ENCODE results near the gene KIF13A. TPM values are rescaled to one million over a fixed set of nuclear protein-coding genes. Genes with fewer than 3 reads are reported as not detected.

Gene KIF13A
- total and polyA plus RNA-seq, 2 experiments from 2014 or later: 8.4 to 28.2 TPM

DNA sequence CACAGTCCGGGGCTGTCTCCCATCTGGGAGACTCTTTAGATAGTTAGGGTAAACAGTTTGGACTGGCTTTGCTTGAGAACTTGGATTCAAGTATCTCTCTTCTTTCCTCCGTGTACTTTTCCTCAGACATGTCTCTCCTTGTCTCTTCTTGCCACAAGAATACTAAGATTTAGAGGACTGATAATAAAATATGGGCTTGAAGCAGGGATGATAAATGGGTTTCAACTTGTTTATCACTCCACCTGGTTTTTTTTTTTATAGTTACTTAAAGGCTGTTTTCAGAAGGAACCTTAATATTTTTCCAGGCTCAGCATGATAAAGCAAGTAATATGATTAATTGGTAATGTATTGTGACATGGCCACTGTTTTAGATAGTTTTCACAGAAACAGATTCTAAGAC lies 40.9 kb upstream of the KIF13A start:
- H3K27ac Mint-ChIP-seq: no peak overlapping the region
- peak overlapping the region; percentile 91 for H2AFZ ChIP-seq
- H3K36me3 Mint-ChIP-seq (ENCODE audit: low read depth): no peaks in the 10 kb centered on the region
- H3K27me3 ChIP-seq (ENCODE audit: insufficient read depth): no peaks in the 10 kb centered on the region
- H3K4me2 ChIP-seq: no peak overlapping the region
- no peaks in the 10 kb centered on the region for H4K20me1 ChIP-seq (replicated peaks; ENCODE audit: insufficient read depth)
- DNase-seq (ENCODE audit: low spot score) (no peak), ATAC-seq (no peak)
- H3K4me1 Mint-ChIP-seq: peaks cover 12% of the 10 kb centered on the region
- no peaks in the 10 kb centered on the region for H3K9me2 ChIP-seq (ENCODE audit: insufficient read depth)
- H3F3A ChIP-seq (replicated peaks; ENCODE audit: low read depth): no peaks in the 10 kb centered on the region
- no peaks in the 10 kb centered on the region for H3K79me2 ChIP-seq (replicated peaks; ENCODE audit: insufficient read depth)
- no peak overlapping the region for H3K4me3 Mint-ChIP-seq
- H3K36me3 ChIP-seq (ENCODE audit: insufficient read depth): no peaks in the 10 kb centered on the region
- H3K27ac ChIP-seq (ENCODE audit: low read depth): no peak overlapping the region
- no peaks in the 10 kb centered on the region for H3K9me3 Mint-ChIP-seq
- no peak overlapping the region for H3K4me3 ChIP-seq
- peaks cover 1% of the 10 kb centered on the region for H3K27me3 Mint-ChIP-seq (ENCODE audit: insufficient read depth, low read depth, poor library complexity)
- TF ChIP-seq REST (IDR thresholded peaks at IDR 0.05; ENCODE audit: unreplicated experiment): no peak
- TF ChIP-seq, protein P1, sequence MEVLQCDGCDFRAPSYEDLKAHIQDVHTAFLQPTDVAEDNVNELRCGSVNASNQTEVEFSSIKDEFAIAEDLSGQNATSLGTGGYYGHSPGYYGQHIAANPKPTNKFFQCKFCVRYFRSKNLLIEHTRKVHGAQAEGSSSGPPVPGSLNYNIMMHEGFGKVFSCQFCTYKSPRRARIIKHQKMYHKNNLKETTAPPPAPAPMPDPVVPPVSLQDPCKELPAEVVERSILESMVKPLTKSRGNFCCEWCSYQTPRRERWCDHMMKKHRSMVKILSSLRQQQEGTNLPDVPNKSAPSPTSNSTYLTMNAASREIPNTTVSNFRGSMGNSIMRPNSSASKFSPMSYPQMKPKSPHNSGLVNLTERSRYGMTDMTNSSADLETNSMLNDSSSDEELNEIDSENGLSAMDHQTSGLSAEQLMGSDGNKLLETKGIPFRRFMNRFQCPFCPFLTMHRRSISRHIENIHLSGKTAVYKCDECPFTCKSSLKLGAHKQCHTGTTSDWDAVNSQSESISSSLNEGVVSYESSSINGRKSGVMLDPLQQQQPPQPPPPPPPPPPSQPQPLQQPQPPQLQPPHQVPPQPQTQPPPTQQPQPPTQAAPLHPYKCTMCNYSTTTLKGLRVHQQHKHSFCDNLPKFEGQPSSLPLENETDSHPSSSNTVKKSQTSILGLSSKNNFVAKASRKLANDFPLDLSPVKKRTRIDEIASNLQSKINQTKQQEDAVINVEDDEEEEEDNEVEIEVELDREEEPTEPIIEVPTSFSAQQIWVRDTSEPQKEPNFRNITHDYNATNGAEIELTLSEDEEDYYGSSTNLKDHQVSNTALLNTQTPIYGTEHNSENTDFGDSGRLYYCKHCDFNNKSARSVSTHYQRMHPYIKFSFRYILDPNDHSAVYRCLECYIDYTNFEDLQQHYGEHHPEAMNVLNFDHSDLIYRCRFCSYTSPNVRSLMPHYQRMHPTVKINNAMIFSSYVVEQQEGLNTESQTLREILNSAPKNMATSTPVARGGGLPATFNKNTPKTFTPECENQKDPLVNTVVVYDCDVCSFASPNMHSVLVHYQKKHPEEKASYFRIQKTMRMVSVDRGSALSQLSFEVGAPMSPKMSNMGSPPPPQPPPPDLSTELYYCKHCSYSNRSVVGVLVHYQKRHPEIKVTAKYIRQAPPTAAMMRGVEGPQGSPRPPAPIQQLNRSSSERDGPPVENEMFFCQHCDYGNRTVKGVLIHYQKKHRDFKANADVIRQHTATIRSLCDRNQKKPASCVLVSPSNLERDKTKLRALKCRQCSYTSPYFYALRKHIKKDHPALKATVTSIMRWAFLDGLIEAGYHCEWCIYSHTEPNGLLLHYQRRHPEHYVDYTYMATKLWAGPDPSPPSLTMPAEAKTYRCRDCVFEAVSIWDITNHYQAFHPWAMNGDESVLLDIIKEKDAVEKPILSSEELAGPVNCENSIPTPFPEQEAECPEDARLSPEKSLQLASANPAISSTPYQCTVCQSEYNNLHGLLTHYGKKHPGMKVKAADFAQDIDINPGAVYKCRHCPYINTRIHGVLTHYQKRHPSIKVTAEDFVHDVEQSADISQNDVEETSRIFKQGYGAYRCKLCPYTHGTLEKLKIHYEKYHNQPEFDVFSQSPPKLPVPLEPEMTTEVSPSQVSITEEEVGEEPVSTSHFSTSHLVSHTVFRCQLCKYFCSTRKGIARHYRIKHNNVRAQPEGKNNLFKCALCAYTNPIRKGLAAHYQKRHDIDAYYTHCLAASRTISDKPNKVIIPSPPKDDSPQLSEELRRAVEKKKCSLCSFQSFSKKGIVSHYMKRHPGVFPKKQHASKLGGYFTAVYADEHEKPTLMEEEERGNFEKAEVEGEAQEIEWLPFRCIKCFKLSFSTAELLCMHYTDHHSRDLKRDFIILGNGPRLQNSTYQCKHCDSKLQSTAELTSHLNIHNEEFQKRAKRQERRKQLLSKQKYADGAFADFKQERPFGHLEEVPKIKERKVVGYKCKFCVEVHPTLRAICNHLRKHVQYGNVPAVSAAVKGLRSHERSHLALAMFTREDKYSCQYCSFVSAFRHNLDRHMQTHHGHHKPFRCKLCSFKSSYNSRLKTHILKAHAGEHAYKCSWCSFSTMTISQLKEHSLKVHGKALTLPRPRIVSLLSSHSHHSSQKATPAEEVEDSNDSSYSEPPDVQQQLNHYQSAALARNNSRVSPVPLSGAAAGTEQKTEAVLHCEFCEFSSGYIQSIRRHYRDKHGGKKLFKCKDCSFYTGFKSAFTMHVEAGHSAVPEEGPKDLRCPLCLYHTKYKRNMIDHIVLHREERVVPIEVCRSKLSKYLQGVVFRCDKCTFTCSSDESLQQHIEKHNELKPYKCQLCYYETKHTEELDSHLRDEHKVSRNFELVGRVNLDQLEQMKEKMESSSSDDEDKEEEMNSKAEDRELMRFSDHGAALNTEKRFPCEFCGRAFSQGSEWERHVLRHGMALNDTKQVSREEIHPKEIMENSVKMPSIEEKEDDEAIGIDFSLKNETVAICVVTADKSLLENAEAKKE (CRISPR knock-in tag; IDR thresholded peaks at IDR 0.05): no peak
- no peak for TF ChIP-seq NANOG (IDR thresholded peaks at IDR 0.05; ENCODE audit: borderline replicate concordance)
- no peak for TF ChIP-seq EZH2 (IDR thresholded peaks at IDR 0.05; ENCODE audit: low read depth, unreplicated experiment)
- TF ChIP-seq ETS1 (IDR thresholded peaks at IDR 0.05): no peak
- no peak for TF ChIP-seq JUNB (IDR thresholded peaks at IDR 0.05; ENCODE audit: unreplicated experiment)
- peaks cover 13% of the 10 kb centered on the region for H3K4me1 ChIP-seq (ENCODE audit: insufficient read depth)

Data from GM23338 (cell line).